H9 (cell line): ENCODE results near the gene KIAA0753. TPM values are rescaled to one million over a fixed set of nuclear protein-coding genes. Genes with fewer than 3 reads are reported as not detected.
A peak's percentile ranks its signal among the peaks of the same experiment; 100 is the strongest.
"Not testable (repeated sequence)": the region's sequence is repeated elsewhere in the genome, so short reads cannot be mapped to it uniquely, and the experiment has no call there.

Experiments
- DNase-seq: peaks from one replicate; pipeline ENCODE4 v3.0.0-alpha.2; 2017
- H2AFZ ChIP-seq: one replicate; pipeline ENCODE4 v1.6.1; 2013; ENCODE audit warnings: mild to moderate bottlenecking, low read length, control low read depth, moderate library complexity
- H2AK5ac ChIP-seq: 2 replicates; pipeline ENCODE4 v1.6.1; 2013; ENCODE audit warnings: low read length, control low read depth, mixed read lengths; ENCODE audit not compliant: insufficient read length
- H2BK120ac ChIP-seq: one replicate; pipeline ENCODE4 v1.6.1; 2013; ENCODE audit warnings: low read depth, mild to moderate bottlenecking, low read length, control low read depth, inconsistent platforms; ENCODE audit not compliant: poor library complexity, severe bottlenecking
- H2BK12ac ChIP-seq: 2 replicates; pipeline ENCODE4 v1.6.1; 2013; ENCODE audit warnings: low read length, control low read depth, mixed read lengths, low read depth; ENCODE audit not compliant: insufficient read length
- H2BK15ac ChIP-seq: 2 replicates; pipeline ENCODE4 v1.6.1; 2013; ENCODE audit warnings: low read depth, low read length, control low read depth
- H2BK20ac ChIP-seq: one replicate; pipeline ENCODE4 v1.6.1; 2013; ENCODE audit warnings: low read depth, mild to moderate bottlenecking, low read length, control low read depth, inconsistent platforms; ENCODE audit not compliant: poor library complexity, severe bottlenecking
- H2BK5ac ChIP-seq: 2 replicates; pipeline ENCODE4 v1.6.1; 2013; ENCODE audit warnings: low read length, control low read depth, mixed read lengths; ENCODE audit not compliant: insufficient read length
- H3K14ac ChIP-seq: 2 replicates; pipeline ENCODE4 v1.6.1; 2013; ENCODE audit warnings: low read length, control low read depth; ENCODE audit not compliant: insufficient read depth
- H3K18ac ChIP-seq: 2 replicates; pipeline ENCODE4 v1.6.1; 2013; ENCODE audit warnings: low read depth, mild to moderate bottlenecking, mixed read lengths, low read length, control low read depth; ENCODE audit not compliant: insufficient read length
- H3K23ac ChIP-seq: 2 replicates; pipeline ENCODE4 v1.6.1; 2013; ENCODE audit warnings: low read length, control low read depth, mixed read lengths, low read depth; ENCODE audit not compliant: insufficient read length
- H3K23me2 ChIP-seq: 2 replicates; pipeline ENCODE4 v1.6.1; 2013; ENCODE audit warnings: low read depth, mild to moderate bottlenecking, mixed read lengths, low read length, control low read depth; ENCODE audit not compliant: insufficient read length, poor library complexity, severe bottlenecking
- H3K27ac ChIP-seq: 2 replicates; pipeline ENCODE4 v1.5.1; 2013; ENCODE audit warnings: low read length, control low read depth, mixed read lengths, low read depth; ENCODE audit not compliant: insufficient read length
- H3K27me3 ChIP-seq: 2 replicates; pipeline ENCODE4 v1.6.1; 2013; ENCODE audit warnings: low read length, control low read depth, inconsistent platforms; ENCODE audit not compliant: insufficient read depth
- H3K4ac ChIP-seq: 2 replicates; pipeline ENCODE4 v1.6.1; 2013; ENCODE audit warnings: low read depth, mild to moderate bottlenecking, control low read depth, inconsistent platforms, low read length, moderate library complexity
- H3K4me1 ChIP-seq: 2 replicates; pipeline ENCODE4 v1.6.1; 2013; ENCODE audit warnings: low read length, control low read depth, inconsistent platforms; ENCODE audit not compliant: insufficient read depth
- H3K4me2 ChIP-seq: 2 replicates; pipeline ENCODE4 v1.6.1; 2013; ENCODE audit warnings: low read length, control low read depth, mixed read lengths; ENCODE audit not compliant: insufficient read length, insufficient read depth
- H3K56ac ChIP-seq: 2 replicates; pipeline ENCODE4 v1.6.1; 2013; ENCODE audit warnings: low read depth, mild to moderate bottlenecking, mixed read lengths, low read length, control low read depth; ENCODE audit not compliant: insufficient read length
- H3K79me1 ChIP-seq: 2 replicates; pipeline ENCODE4 v1.6.1; 2013; ENCODE audit warnings: low read depth, mild to moderate bottlenecking, moderate library complexity, low read length, control low read depth, inconsistent platforms; ENCODE audit not compliant: insufficient read depth, poor library complexity, severe bottlenecking
- H3K79me2 ChIP-seq: 2 replicates; pipeline ENCODE4 v1.6.1; 2013; ENCODE audit warnings: low read length, control low read depth, inconsistent platforms; ENCODE audit not compliant: insufficient read depth
- H3K9ac ChIP-seq: 2 replicates; pipeline ENCODE4 v1.6.1; 2013; ENCODE audit warnings: low read length, control low read depth, mixed read lengths; ENCODE audit not compliant: insufficient read length; ENCODE audit errors: extremely low read depth
- H3K9me3 ChIP-seq: one replicate; pipeline ENCODE4 v1.6.1; 2013; ENCODE audit warnings: low read depth, low read length, inconsistent platforms; ENCODE audit not compliant: control insufficient read depth
- H3T11ph ChIP-seq: one replicate; pipeline ENCODE4 v1.6.1; 2013; ENCODE audit warnings: mild to moderate bottlenecking, low read length, control low read depth, inconsistent platforms
- H4K20me1 ChIP-seq: one replicate; pipeline ENCODE4 v1.6.1; 2013; ENCODE audit not compliant: control insufficient read depth, insufficient read length, insufficient read depth
- H4K5ac ChIP-seq: 2 replicates; pipeline ENCODE4 v1.6.1; 2013; ENCODE audit warnings: low read depth, mild to moderate bottlenecking, mixed read lengths, low read length, control low read depth; ENCODE audit not compliant: insufficient read length
- H4K8ac ChIP-seq: replicated peaks from 2 replicates; pipeline ENCODE4 v1.6.1; 2013; ENCODE audit warnings: low read length, control low read depth, mixed read lengths, low read depth; ENCODE audit not compliant: insufficient read length
- H4K91ac ChIP-seq: 2 replicates; pipeline ENCODE4 v1.6.1; 2013; ENCODE audit warnings: low read depth, mild to moderate bottlenecking, moderate library complexity, mixed read lengths, low read length, control low read depth; ENCODE audit not compliant: insufficient read length
- H3K27ac Mint-ChIP-seq, 3 experiments: 2 replicates in 2 of 3; 3 replicates in 1 of 3; pipeline ENCODE4 v1.8.0; 2020 to 2021; ENCODE audit warnings: mixed read lengths in 3 of 3, mild to moderate bottlenecking in 1 of 3, moderate library complexity in 1 of 3
- H3K27me3 Mint-ChIP-seq: 2 replicates; pipeline ENCODE4 v1.8.0; 2021; ENCODE audit warnings: low read depth, mild to moderate bottlenecking, moderate library complexity, mixed read lengths
- H3K36me3 Mint-ChIP-seq, 3 experiments: 2 replicates in 2 of 3; 3 replicates in 1 of 3; pipeline ENCODE4 v1.8.0; 2020 to 2021; ENCODE audit warnings: low read depth in 3 of 3, mixed read lengths in 3 of 3; ENCODE audit not compliant: insufficient read depth in 1 of 3
- H3K4me1 Mint-ChIP-seq, 2 experiments: 2 replicates each; pipeline ENCODE4 v1.8.0; 2020; ENCODE audit warnings: mixed read lengths in 2 of 2
- H3K4me3 Mint-ChIP-seq, 2 experiments: 2 replicates in 1 of 2; 3 replicates in 1 of 2; pipeline ENCODE4 v1.8.0; 2020 to 2021; ENCODE audit warnings: mild to moderate bottlenecking in 2 of 2, mixed read lengths in 2 of 2, moderate library complexity in 1 of 2
- H3K9me3 Mint-ChIP-seq, 2 experiments: 2 replicates in 1 of 2; 3 replicates in 1 of 2; pipeline ENCODE4 v1.8.0; 2020; ENCODE audit warnings: mild to moderate bottlenecking in 2 of 2, mixed read lengths in 2 of 2, moderate library complexity in 1 of 2
- WGBS: extraction: QIAGEN DNeasy Blood & Tissue Kit; methylation state at CpG from one replicate; pipeline ENCODE4 v1.1.7; 2013; ENCODE audit warnings: missing lambda C conversion rate, low lambda C conversion rate, mixed read lengths; ENCODE audit not compliant: insufficient read length; ENCODE audit errors: extremely low coverage; 5-methylcytosine and 5-hydroxymethylcytosine counted together
- total RNA-seq: library from RNA; stranded (reverse); gene quantifications from 2 replicates; pipeline ENCODE4 v1.2.1, GENCODE V29; 2021
- TF ChIP-seq, protein P1 (sequence below): fragments of 200-600 bp; sonication (generic); conservative IDR thresholded peaks from 3 replicates; pipeline ENCODE4 v1.8.0; 2021; ENCODE audit warnings: antibody characterized with exemption, mild to moderate bottlenecking

The KIAA0753 gene
- total RNA-seq, 1 experiment from 2014 or later = 37.2 TPM

DNA sequence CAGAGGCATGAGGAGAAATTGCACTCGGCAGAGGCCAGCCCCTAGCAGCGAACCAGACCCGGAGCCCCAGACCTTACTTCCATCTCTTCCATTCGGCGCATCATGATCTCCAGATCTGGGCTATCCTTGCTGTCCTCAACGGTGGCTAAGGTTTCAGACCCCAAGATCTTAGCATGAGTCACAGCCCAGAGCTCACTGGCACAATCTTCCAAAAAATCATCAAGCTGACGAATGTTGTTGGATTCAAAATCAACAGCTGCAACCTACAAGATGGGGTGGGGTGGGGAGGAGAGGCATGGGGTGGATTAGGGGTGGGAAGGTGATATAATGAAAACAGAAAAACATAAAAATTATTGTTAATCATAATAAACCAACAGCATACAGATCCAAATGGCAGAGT is 44.4 kb downstream of the KIAA0753 start:
- no peaks in the 10 kb centered on the region for H3K27me3 ChIP-seq
- no peak overlapping the region for H2BK5ac ChIP-seq
- no peak overlapping the region for H2BK15ac ChIP-seq
- no peak for DNase-seq
- no peak overlapping the region for H3K56ac ChIP-seq
- H3K4me1 ChIP-seq = no peaks in the 10 kb centered on the region
- no CpG with 5 or more reads among the region's 7 CpGs for WGBS
- H3K23me2 ChIP-seq = no peaks in the 10 kb centered on the region
- H3K23ac ChIP-seq = no peak overlapping the region
- no peaks in the 10 kb centered on the region for H3K79me2 ChIP-seq
- no peaks in the 10 kb centered on the region for H3K9me3 Mint-ChIP-seq
- no peaks in the 10 kb centered on the region for H3K27me3 Mint-ChIP-seq
- no peak overlapping the region for H3K9ac ChIP-seq
- H3K4me1 Mint-ChIP-seq = peaks cover 5 to 9% of the 10 kb centered on the region in 2 experiments
- no peaks in the 10 kb centered on the region for H3K79me1 ChIP-seq
- TF ChIP-seq, protein P1, sequence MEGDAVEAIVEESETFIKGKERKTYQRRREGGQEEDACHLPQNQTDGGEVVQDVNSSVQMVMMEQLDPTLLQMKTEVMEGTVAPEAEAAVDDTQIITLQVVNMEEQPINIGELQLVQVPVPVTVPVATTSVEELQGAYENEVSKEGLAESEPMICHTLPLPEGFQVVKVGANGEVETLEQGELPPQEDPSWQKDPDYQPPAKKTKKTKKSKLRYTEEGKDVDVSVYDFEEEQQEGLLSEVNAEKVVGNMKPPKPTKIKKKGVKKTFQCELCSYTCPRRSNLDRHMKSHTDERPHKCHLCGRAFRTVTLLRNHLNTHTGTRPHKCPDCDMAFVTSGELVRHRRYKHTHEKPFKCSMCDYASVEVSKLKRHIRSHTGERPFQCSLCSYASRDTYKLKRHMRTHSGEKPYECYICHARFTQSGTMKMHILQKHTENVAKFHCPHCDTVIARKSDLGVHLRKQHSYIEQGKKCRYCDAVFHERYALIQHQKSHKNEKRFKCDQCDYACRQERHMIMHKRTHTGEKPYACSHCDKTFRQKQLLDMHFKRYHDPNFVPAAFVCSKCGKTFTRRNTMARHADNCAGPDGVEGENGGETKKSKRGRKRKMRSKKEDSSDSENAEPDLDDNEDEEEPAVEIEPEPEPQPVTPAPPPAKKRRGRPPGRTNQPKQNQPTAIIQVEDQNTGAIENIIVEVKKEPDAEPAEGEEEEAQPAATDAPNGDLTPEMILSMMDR = no peak
- H3K4me2 ChIP-seq = no peak overlapping the region
- no peak overlapping the region for H2BK120ac ChIP-seq
- no peaks in the 10 kb centered on the region for H4K20me1 ChIP-seq
- H3K27ac Mint-ChIP-seq = no peak overlapping the region; a peak in 2 of 7 replicates
- no peak overlapping the region for H2BK12ac ChIP-seq
- H3K27ac ChIP-seq = no peak overlapping the region
- H2BK20ac ChIP-seq = no peak overlapping the region
- H3T11ph ChIP-seq = no peak overlapping the region
- no peak overlapping the region for H3K4ac ChIP-seq
- no peaks in the 10 kb centered on the region for H3K9me3 ChIP-seq
- H4K8ac ChIP-seq = no peak overlapping the region
- H2AK5ac ChIP-seq = no peak overlapping the region
- no peak overlapping the region for H3K18ac ChIP-seq
- no peak overlapping the region for H3K14ac ChIP-seq
- peaks cover 21 to 75% (median 50%) of the 10 kb centered on the region in 3 experiments; a peak in 6 of 7 replicates for H3K36me3 Mint-ChIP-seq
- H4K5ac ChIP-seq = no peak overlapping the region
- H3K4me3 Mint-ChIP-seq = no peak overlapping the region
- H4K91ac ChIP-seq = no peak overlapping the region
- no peak overlapping the region for H2AFZ ChIP-seq

DNA sequence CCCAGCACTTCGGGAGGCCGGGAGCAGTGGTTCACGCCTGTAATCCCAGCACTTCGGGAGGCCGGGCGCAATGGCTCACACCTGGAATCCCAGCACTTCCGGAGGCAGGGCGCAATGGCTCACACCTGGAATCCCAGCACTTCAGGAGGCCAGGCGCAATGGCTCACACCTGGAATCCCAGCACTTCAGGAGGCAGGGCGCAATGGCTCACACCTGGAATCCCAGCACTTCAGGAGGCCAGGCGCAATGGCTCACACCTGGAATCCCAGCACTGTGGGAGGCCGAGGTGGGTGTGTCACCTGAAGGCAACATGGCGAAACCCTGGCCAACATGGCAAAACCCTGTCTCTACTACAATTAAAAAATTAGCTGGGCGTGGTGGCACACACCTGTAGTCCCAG is 47.1 kb downstream of the KIAA0753 start:
- no CpG with 5 or more reads among the region's 14 CpGs for WGBS

More for the DNA sequence above, 47.1 kb downstream of the KIAA0753 start:
- H3K27me3 ChIP-seq, H3K27ac ChIP-seq, H3K9ac ChIP-seq, H2BK20ac ChIP-seq, H3K14ac ChIP-seq, H3K4me3 Mint-ChIP-seq, H4K5ac ChIP-seq, DNase-seq, H3T11ph ChIP-seq, H3K4me1 ChIP-seq, H2BK120ac ChIP-seq, H3K4me2 ChIP-seq, H3K23ac ChIP-seq, H3K4ac ChIP-seq, H3K79me2 ChIP-seq, H3K9me3 Mint-ChIP-seq, H2BK5ac ChIP-seq, H4K20me1 ChIP-seq, H2BK15ac ChIP-seq, H3K4me1 Mint-ChIP-seq, H2BK12ac ChIP-seq, H3K79me1 ChIP-seq, H3K27me3 Mint-ChIP-seq, H2AK5ac ChIP-seq, H3K18ac ChIP-seq, H3K9me3 ChIP-seq, H4K91ac ChIP-seq, H2AFZ ChIP-seq, H3K23me2 ChIP-seq, H3K56ac ChIP-seq, H4K8ac ChIP-seq: not testable (repeated sequence)
- peak overlapping the region in 1 of 3 experiments; percentile 29; a peak in 1 of 7 replicates for H3K27ac Mint-ChIP-seq
- peaks cover 33 to 74% (median 60%) of the 10 kb centered on the region in 3 experiments; a peak in 6 of 7 replicates for H3K36me3 Mint-ChIP-seq
